OCI-LY3 (cell line): Measurements from ENCODE around the gene NKX3-2.

ENCODE experiments used
- H2AFZ ChIP-seq: fragments of 200-600, 300-600 bp; shearing (Covaris generic); 2 replicates; pipeline ENCODE4 v1.6.0; 2014; ENCODE audit warnings: antibody characterized with exemption, low read depth, low read length
- H3K27ac ChIP-seq: fragments of 200-600, 300-600 bp; sonication (generic); 2 replicates; pipeline ENCODE4 v1.5.1; 2014; ENCODE audit warnings: mild to moderate bottlenecking, low read length, moderate library complexity, mixed read lengths
- H3K27me3 ChIP-seq: fragments of 200-600, 300-600 bp; sonication (generic); 2 replicates; pipeline ENCODE4 v1.6.1; 2014; ENCODE audit warnings: low read depth, low read length, mixed read lengths
- H3K36me3 ChIP-seq: fragments of 200-600, 300-600 bp; sonication (generic); replicated peaks from 2 replicates; pipeline ENCODE3; 2014; ENCODE audit warnings: low read depth, low read length, mixed read lengths
- H3K4me1 ChIP-seq: fragments of 300-600, 200-600 bp; sonication (generic); 2 replicates; pipeline ENCODE4 v1.6.1; 2014; ENCODE audit warnings: low read length, mixed read lengths
- H3K4me2 ChIP-seq: fragments of 200-600, 300-600 bp; sonication (generic); 2 replicates; pipeline ENCODE4 v1.6.1; 2014; ENCODE audit warnings: low read length, mixed read lengths
- H3K4me3 ChIP-seq: fragments of 300-600, 200-600 bp; sonication (generic); 2 replicates; pipeline ENCODE4 v1.5.1; 2014; ENCODE audit warnings: antibody characterized with exemption, mild to moderate bottlenecking, low read length, moderate library complexity
- H3K79me2 ChIP-seq: fragments of 300-600, 200-600 bp; shearing (Covaris generic); 2 replicates; pipeline ENCODE4 v1.6.1; 2014; ENCODE audit warnings: mild to moderate bottlenecking, low read length, mixed read lengths
- H3K9ac ChIP-seq: fragments of 300-600, 200-600 bp; shearing (Covaris generic); 2 replicates; pipeline ENCODE4 v1.6.0; 2014; ENCODE audit warnings: mild to moderate bottlenecking, low read length, moderate library complexity
- H3K9me3 ChIP-seq: fragments of 200-600, 300-600 bp; shearing (Covaris generic); 2 replicates; pipeline ENCODE4 v1.6.1; 2014; ENCODE audit warnings: low read length, mixed read lengths; ENCODE audit not compliant: insufficient read depth
- H4K20me1 ChIP-seq: fragments of 200-600, 300-600 bp; sonication (generic); 2 replicates; pipeline ENCODE4 v1.6.1; 2016; ENCODE audit warnings: low read length, mixed read lengths; ENCODE audit not compliant: insufficient read depth
- EZH2phosphoT487 ChIP-seq: fragments of 200-600 bp; shearing (Covaris generic); IDR thresholded peaks from 2 replicates; pipeline ENCODE4 v1.6.1; 2018; ENCODE audit warnings: antibody characterized with exemption, mixed run types, low read depth
- TF ChIP-seq, protein P1 (sequence below): fragments of 200-600, 300-600 bp; sonication (generic); IDR thresholded peaks from 2 replicates; pipeline ENCODE4 v1.5.1; 2014; ENCODE audit warnings: antibody characterized with exemption, low read length, low read depth

The NKX3-2 gene

DNA sequence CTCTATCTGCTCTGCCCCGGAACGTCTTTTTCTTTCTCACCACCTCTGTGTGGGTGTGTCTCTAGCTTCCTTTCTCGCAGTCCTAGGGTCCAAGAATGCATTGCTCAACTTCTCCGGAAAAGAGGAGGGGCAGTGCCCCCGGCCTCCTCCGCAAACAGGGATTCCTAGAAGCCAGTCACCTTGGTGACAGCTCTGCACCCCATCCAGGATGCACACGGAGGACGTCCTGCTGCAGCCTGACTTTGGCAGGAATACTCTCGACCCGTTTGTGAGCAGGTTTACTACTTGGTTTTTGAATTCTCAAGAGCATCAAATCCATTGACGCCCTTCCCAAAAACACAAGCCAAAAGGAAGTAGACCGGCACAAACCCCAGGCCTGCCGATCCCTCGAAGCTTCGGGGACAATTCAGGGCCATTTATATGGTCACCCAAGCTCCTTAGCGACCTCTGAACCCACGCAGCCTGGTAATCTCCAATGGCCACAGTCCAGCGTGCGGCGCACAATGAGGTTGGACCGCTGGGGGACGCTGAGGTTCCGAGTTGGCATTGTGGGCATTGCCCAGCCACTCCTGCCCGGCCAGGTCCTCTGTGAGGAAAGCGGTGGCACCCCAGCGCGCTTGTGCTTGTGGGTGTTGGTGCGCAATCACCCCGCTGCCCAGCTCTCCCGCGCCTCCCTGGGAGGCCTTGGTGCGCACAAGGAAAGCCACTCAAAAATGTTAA, 9.8 kb downstream of the NKX3-2 start:
- Histone ChIP-seq H3K4me2 (no peak overlapping the region), H3K79me2 (no peaks in the 10 kb centered on the region), H2AFZ (no peak overlapping the region), H3K9me3 (no peaks in the 10 kb centered on the region), H3K27me3 (0 out of 2 replicates have a peak, but pooled peaks cover 8% of the 10 kb centered on the region), H3K27ac (no peak overlapping the region), H3K9ac (no peak overlapping the region), H3K36me3 (no peaks in the 10 kb centered on the region), H3K4me3 (no peak overlapping the region), H4K20me1 (no peaks in the 10 kb centered on the region), H3K4me1 (no peaks in the 10 kb centered on the region)
- TF ChIP-seq, protein P1, sequence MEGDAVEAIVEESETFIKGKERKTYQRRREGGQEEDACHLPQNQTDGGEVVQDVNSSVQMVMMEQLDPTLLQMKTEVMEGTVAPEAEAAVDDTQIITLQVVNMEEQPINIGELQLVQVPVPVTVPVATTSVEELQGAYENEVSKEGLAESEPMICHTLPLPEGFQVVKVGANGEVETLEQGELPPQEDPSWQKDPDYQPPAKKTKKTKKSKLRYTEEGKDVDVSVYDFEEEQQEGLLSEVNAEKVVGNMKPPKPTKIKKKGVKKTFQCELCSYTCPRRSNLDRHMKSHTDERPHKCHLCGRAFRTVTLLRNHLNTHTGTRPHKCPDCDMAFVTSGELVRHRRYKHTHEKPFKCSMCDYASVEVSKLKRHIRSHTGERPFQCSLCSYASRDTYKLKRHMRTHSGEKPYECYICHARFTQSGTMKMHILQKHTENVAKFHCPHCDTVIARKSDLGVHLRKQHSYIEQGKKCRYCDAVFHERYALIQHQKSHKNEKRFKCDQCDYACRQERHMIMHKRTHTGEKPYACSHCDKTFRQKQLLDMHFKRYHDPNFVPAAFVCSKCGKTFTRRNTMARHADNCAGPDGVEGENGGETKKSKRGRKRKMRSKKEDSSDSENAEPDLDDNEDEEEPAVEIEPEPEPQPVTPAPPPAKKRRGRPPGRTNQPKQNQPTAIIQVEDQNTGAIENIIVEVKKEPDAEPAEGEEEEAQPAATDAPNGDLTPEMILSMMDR: no peak
- no peak for TF ChIP-seq EZH2phosphoT487

DNA sequence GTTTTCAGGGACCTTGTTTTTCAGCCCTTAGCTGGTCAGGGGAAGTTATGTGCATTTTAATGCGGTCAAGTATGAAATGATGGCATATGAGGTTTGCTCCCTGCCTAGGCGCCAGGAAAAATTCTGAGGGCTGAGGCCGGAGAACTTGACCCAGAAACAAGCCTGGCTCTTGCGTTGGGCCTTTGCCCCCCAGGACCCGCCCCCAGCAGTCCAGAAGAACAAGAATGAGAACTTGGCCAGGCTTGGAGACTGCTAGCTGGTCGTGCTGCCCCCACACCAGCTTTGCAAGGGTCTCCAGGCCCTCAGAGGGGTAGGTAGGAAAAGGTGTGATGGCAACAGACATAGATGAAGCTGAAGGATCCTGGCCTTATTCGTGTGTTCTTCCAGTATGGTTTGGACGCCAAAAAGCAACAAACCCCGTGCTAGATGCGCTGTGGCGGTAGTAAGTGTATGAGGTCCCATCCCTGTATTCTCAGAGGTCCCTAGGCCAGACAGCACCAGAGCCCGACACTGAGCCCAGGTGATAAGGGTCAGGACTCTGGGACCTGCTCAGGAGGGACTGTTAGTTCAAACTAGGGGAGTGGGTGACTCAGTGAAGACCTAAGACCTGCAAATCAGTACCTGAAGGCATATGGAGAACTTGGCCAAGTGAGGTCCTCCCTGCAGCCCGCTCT, 10.5 kb downstream of the NKX3-2 start:
- H3K9me3 ChIP-seq: no peaks in the 10 kb centered on the region
- no peak overlapping the region for H3K27ac ChIP-seq
- no peaks in the 10 kb centered on the region for H4K20me1 ChIP-seq
- no peak overlapping the region for H3K4me3 ChIP-seq
- TF ChIP-seq, protein P1: no peak
- TF ChIP-seq EZH2phosphoT487: no peak
- no peak overlapping the region for H3K4me2 ChIP-seq
- H3K79me2 ChIP-seq: no peaks in the 10 kb centered on the region
- H3K9ac ChIP-seq: no peak overlapping the region
- H3K36me3 ChIP-seq: no peaks in the 10 kb centered on the region
- peaks cover 14% of the 10 kb centered on the region; the same call in 1 of the 2 replicates for H3K27me3 ChIP-seq
- H2AFZ ChIP-seq: no peak overlapping the region
- H3K4me1 ChIP-seq: peaks cover 5% of the 10 kb centered on the region

DNA sequence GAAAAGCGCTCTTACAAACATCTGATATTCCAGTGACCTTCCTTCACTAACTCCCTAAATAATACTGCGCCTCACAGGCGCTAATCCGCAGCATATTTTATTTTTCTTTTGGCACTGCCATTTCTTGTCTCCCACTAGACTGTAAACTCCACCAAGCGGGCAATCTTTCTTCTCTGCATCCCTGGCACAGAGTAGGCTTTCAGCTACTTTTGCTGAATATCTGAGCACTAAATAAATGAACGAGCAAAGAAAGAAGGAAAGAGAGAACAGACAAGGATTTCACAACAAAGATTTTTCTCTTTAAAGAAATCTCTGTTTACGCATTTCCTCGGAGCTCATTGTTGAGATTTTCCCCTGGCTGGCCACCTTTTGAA, 12.7 kb downstream of the NKX3-2 start:
- Histone ChIP-seq H3K36me3 (no peaks in the 10 kb centered on the region), H3K9ac (no peak overlapping the region), H3K4me3 (no peak overlapping the region), H3K4me2 (no peak overlapping the region), H3K79me2 (no peaks in the 10 kb centered on the region), H3K9me3 (no peaks in the 10 kb centered on the region), H2AFZ (no peak overlapping the region), H3K27ac (no peak overlapping the region), H4K20me1 (no peaks in the 10 kb centered on the region), H3K4me1 (peaks cover 16% of the 10 kb centered on the region), H3K27me3 (peaks cover 20% of the 10 kb centered on the region)
- no peak for TF ChIP-seq EZH2phosphoT487
- TF ChIP-seq, protein P1: no peak

DNA sequence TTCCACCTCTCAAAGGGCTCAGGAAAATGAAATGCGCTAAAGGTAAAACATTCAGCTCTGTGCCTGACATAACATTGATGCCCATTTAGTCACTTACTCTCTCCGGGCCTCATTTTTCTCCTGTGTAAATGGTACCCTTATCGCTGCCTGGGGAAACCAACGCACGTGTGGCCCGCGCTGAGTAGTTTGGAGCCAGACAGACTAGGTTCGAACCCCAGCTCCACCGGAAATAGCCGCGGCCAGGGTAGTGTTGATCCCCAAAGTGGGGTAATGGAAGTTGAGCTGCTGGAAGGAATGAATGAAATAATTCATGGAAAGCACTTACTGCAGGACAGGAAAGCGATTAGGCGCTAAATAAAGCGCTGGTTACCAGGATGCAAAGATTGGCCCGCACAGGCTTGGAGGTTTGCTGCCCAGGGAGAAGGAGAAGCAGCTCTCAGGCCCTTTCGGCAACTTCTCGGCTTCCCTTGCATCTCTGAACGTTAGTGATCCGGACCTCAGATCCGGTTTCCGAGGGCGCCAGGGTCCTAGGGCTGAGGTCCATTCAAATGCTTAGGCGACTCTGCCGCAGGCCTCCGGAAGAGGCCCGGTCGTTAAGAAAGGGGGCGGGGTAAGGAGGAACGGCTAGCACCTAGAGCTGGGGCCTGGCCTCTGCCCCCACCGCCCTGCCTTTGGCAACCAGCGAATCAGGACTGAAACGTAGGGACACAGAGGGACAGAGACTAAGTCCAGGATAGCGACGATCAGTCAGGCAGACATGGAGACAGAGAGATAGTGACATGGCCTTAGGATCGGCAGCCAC, 13.3 kb downstream of the NKX3-2 start:
- no peak overlapping the region for H3K4me2 ChIP-seq
- no peaks in the 10 kb centered on the region for H3K36me3 ChIP-seq
- no peaks in the 10 kb centered on the region for H3K79me2 ChIP-seq
- no peaks in the 10 kb centered on the region for H3K9me3 ChIP-seq
- no peaks in the 10 kb centered on the region for H4K20me1 ChIP-seq
- no peak for TF ChIP-seq EZH2phosphoT487
- TF ChIP-seq, protein P1: no peak
- no peak overlapping the region for H3K9ac ChIP-seq
- no peak overlapping the region for H3K4me3 ChIP-seq
- peaks cover 23% of the 10 kb centered on the region for H3K27me3 ChIP-seq
- no peak overlapping the region for H2AFZ ChIP-seq
- H3K4me1 ChIP-seq: peaks cover 16% of the 10 kb centered on the region
- H3K27ac ChIP-seq: no peak overlapping the region
